Ovary (tissue), 9 donors: ENCODE results near the gene IL17B. TPM values are rescaled to one million over a fixed set of nuclear protein-coding genes. Genes with fewer than 3 reads are reported as not detected.

ENCODE experiments used
- DNase-seq, 5 donors: peaks; one replicate each; pipeline ENCODE4 v3.0.0-alpha.2; 2019 to 2020
- H3K27ac ChIP-seq, 2 donors: fragments of 200-600 bp; one replicate each; pipeline versions ENCODE4 v1.5.1 to v1.8.0; 2019 to 2022
- H3K27me3 ChIP-seq: fragments of 200-600 bp; one replicate; pipeline ENCODE4 v1.8.0; 2022
- H3K36me3 ChIP-seq: fragments of 200-600 bp; sonication (generic); one replicate; pipeline ENCODE4 v1.5.1; 2019
- H3K4me1 ChIP-seq: one replicate; pipeline ENCODE4 v1.8.1; 2013; ENCODE audit warnings: mild to moderate bottlenecking, moderate library complexity; ENCODE audit not compliant: insufficient read depth
- H3K4me3 ChIP-seq: fragments of 200-600 bp; sonication (generic); one replicate; pipeline ENCODE4 v1.5.1; 2017
- H3K9me3 ChIP-seq, 2 donors: fragments of 200-600 bp in 1 of 2; sonication (generic) in 1 of 2; one replicate each; pipeline versions ENCODE4 v1.5.1 to v1.8.1; 2013 to 2019; ENCODE audit warnings: mild to moderate bottlenecking in 1 of 2, moderate library complexity in 1 of 2
- EP300 ChIP-seq: sonication (generic); formaldehyde crosslinking; IDR thresholded peaks from one replicate; pipeline ENCODE4 v1.6.1; 2017; ENCODE audit warnings: antibody characterized with exemption
- POLR2A ChIP-seq: fragments of 450-650 bp; IDR thresholded peaks from one replicate; pipeline ENCODE4 v1.6.1; 2017; ENCODE audit warnings: antibody characterized with exemption, mild to moderate bottlenecking, moderate library complexity
- WGBS, 3 donors: extraction: QIAGEN DNeasy Blood & Tissue Kit in 1 of 3; methylation state at CpG; one replicate each; pipeline versions ENCODE4 v1.1.5 to v1.1.7; 2013 to 2017; 5-methylcytosine and 5-hydroxymethylcytosine counted together
- intact Hi-C, 4 donors: fragments of 100-400 bp; cut with DNase I; formaldehyde crosslinking; loops; one replicate each; pipeline versions ENCODE4 v1.11.0 to v1.15.1; 2022 to 2023
- polyA plus RNA-seq, 2 donors: library from polyadenylated mRNA; stranded (reverse); fragments of 200-250 nt in 1 of 2; fragments of 350-450 nt in 1 of 2; fragmentation: Illumina TruSeq in 1 of 2; extraction: RNeasy Lipid Tissue Mini Kit (QIAGEN cat#74804) in 1 of 2; gene quantifications; one replicate each; pipeline ENCODE4 v1.2.3, GENCODE V29; 2013 to 2014
- total RNA-seq, 7 donors: library from RNA; depleted of rRNA in 2 of 7; stranded (reverse); fragments of >200 nt in 2 of 7; fragmentation: NEBNext Ultra II Directional in 3 of 7; extraction: Animal tissue kit (Norgen Biotek cat#: 25700) in 3 of 7; gene quantifications; one replicate each; pipeline versions ENCODE4 v1.1.0 to v1.2.4, GENCODE V29; 2016 to 2023
- TF ChIP-seq, protein P1 (sequence below), 3 donors: fragments of 450-650 bp in 2 of 3; fragments of 200-600 bp in 1 of 3; IDR thresholded peaks; one replicate each; pipeline versions ENCODE4 v1.5.1 to v1.8.0; 2016 to 2022; ENCODE audit warnings: antibody characterized with exemption in 3 of 3, mild to moderate bottlenecking in 1 of 3
- donor health status: DM: no; HTN: no; CAD: no; lungs with moderate emphysema.
- donor health status: DM: no; HTN: no; CAD: no.
- donor health status: Bipolar disorder and iron deficiency.
- donor health status: DM: yes; HTN: yes; CAD: no.
- donor health status: DM: no; HTN: no; CAD: no.
- donor health status: DM: yes; HTN: yes; CAD: no.

IL17B gene
- total and polyA plus RNA-seq, 9 donors = 0.47 to 1.7 (median 0.54) TPM; not detected in 6

DNA sequence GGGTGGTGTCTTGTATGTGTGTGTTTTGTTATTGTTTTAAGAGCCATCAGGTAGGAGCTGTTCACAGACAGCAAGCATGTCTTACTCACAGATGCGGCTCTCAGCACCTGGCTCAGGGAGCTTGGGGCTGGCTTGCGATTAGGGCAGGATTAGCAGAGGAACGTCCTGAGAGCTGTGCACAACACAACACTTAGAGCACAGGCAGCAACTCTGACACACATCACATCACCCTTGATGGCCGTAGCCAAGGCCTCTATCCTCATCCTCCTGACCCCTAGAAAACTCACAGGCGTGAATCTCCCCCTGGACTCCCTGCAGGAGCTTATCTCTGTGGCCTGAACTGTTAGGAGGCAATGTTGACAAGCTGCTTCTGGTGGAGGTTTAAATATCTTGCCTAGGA is 7.1 kb upstream of the IL17B start:
- TF ChIP-seq EP300 (no peak), POLR2A (no peak)
- TF ChIP-seq, protein P1, sequence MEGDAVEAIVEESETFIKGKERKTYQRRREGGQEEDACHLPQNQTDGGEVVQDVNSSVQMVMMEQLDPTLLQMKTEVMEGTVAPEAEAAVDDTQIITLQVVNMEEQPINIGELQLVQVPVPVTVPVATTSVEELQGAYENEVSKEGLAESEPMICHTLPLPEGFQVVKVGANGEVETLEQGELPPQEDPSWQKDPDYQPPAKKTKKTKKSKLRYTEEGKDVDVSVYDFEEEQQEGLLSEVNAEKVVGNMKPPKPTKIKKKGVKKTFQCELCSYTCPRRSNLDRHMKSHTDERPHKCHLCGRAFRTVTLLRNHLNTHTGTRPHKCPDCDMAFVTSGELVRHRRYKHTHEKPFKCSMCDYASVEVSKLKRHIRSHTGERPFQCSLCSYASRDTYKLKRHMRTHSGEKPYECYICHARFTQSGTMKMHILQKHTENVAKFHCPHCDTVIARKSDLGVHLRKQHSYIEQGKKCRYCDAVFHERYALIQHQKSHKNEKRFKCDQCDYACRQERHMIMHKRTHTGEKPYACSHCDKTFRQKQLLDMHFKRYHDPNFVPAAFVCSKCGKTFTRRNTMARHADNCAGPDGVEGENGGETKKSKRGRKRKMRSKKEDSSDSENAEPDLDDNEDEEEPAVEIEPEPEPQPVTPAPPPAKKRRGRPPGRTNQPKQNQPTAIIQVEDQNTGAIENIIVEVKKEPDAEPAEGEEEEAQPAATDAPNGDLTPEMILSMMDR (IDR thresholded peaks at IDR 0.05) = no peak
- intact Hi-C loops = loop anchor here in 1 of 4 donors (2.0 kb wide), 1 partner anchor 19 kb away; no protein-coding TSS in a partner anchor
- DNase-seq = peak in 1 of 5 donors; percentile 28

DNA sequence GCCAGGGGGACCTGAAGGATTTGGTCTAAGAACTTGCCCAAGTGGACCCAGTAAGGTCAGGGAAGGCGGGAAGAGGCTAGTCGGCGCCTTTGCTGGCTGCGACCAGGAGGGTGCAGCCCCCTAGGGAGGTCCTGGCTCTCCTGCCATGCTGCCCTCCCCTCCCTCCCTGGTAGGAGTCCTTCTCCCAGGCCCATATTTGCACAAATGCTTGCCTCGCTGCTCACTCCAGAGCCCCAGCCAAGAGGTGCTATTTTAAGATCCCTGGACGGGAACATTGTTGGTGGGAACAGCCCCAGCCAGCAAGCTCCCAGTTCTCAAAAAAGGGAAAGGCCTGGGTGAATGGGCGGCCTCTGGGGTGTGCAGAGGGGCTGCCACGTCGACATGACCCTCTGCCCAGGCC is 4.3 kb upstream of the IL17B start:
- H3K27ac ChIP-seq = peak overlapping the region; percentile 39 to 58
- DNase-seq = peak in 4 of 5 donors; percentile 52 to 66 (median 58)
- no peaks in the 10 kb centered on the region for H3K27me3 ChIP-seq
- H3K4me3 ChIP-seq = no peak overlapping the region
- peaks cover 49% of the 10 kb centered on the region for H3K4me1 ChIP-seq
- H3K9me3 ChIP-seq = no peaks in the 10 kb centered on the region
- intact Hi-C loops = loop anchor here (2.0 to 5.0 kb wide), 4 partner anchors 39 to 169 kb away; partner anchors contain the start of gene CSNK1A1 (in 1 of the 4)
- TF ChIP-seq POLR2A = no peak
- TF ChIP-seq EP300 = no peak
- TF ChIP-seq, protein P1 (IDR thresholded peaks at IDR 0.05) = no peak
- 11 to 28% (median 25%) methylated on average over 9 of the region's 9 CpGs for WGBS, 3 donors
- H3K36me3 ChIP-seq = no peaks in the 10 kb centered on the region

More for the DNA sequence above, 7.1 kb upstream of the IL17B start:
- Histone ChIP-seq H3K4me1 (peaks cover 44% of the 10 kb centered on the region), H3K27ac (peak overlapping the region; percentile 59 to 87), H3K36me3 (no peaks in the 10 kb centered on the region), H3K9me3 (no peaks in the 10 kb centered on the region), H3K4me3 (no peak overlapping the region), H3K27me3 (no peaks in the 10 kb centered on the region)
- 22 to 26% (median 24%) methylated on average over 5 of the region's 5 CpGs for WGBS, 3 donors

DNA sequence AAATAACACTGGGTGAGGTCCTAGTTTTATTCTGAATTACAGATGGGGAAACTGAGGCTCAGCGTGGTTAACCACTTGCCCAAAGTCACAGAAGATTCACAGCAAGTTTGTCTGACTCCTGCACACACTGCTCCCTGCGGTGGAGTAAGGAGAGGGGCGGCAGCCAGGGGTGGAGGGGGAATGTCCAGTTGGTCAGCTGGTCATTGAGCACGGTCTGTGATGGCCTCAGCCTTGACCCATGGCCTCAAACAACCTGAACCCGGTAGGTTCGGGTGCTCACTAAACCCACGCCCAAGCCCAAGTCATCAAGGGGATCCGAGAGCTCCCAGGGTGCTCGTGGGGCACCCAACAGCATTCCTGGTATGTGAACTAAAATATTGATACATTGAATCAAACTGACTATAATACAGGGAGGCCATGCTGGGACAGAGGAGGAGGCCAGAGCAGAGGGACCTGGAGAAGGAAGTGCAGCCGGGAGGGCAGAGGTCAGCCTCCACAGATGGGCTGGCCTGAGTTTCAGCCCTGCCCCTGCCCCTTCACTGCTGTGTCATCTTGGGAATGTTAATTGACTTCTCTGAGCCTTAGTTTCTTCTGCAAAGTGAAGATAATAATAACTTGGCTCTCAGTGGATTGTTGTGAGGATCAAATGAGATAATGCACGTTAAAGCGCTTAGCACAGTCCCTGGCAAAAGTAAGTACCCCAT is 3.6 kb upstream of the IL17B start:
- no peaks in the 10 kb centered on the region for H3K36me3 ChIP-seq
- H3K27me3 ChIP-seq = no peaks in the 10 kb centered on the region
- no peak overlapping the region for H3K4me3 ChIP-seq
- no peaks in the 10 kb centered on the region for H3K9me3 ChIP-seq
- peak overlapping the region; percentile 39 to 58 for H3K27ac ChIP-seq
- peak in 3 of 5 donors; percentile 21 to 61 (median 48) for DNase-seq
- TF ChIP-seq POLR2A = no peak
- TF ChIP-seq EP300 = no peak
- TF ChIP-seq, protein P1 (IDR thresholded peaks at IDR 0.05) = no peak
- 44 to 52% (median 44%) methylated on average over 12 of the region's 12 CpGs for WGBS, 3 donors
- intact Hi-C loops = loop anchor here (2.0 to 5.0 kb wide), 4 partner anchors 40 to 170 kb away; partner anchors contain the start of gene CSNK1A1 (in 1 of the 4)
- peaks cover 50% of the 10 kb centered on the region for H3K4me1 ChIP-seq

DNA sequence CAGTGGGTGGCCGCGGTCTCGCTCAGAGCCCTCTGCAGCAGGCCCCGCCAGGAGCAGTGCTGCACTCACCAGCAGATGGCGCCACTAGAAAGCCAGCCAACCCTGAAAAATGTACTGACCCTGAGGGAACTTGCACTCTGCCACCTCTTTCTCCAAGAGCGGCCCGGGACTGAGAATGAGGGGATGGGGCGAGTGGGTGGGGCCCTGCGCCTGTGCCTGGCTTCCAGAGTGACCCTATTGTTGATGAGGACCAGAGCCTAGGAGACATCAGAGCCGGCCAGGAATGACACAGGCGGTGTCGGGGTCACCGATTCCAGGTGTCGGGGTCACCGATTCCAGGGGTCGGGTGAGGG is 2.9 kb upstream of the IL17B start:
- WGBS, 3 donors = 16 to 28% (median 18%) methylated on average over 15 to 16 of the region's 16 CpGs
- peak overlapping the region in 1 of 2 donors; percentile 58 for H3K27ac ChIP-seq
- no peaks in the 10 kb centered on the region for H3K9me3 ChIP-seq
- intact Hi-C loops = loop anchor here (2.0 to 5.0 kb wide), 4 partner anchors 40 to 170 kb away; partner anchors contain the start of gene CSNK1A1 (in 1 of the 4)
- peak overlapping the region; percentile 13 for H3K4me3 ChIP-seq
- TF ChIP-seq, protein P1 (IDR thresholded peaks at IDR 0.05) = peak; percentile 70 to 94 (median 91)
- no peak for TF ChIP-seq EP300
- peaks cover 48% of the 10 kb centered on the region for H3K4me1 ChIP-seq
- peak; percentile 78 to 91 (median 89) for DNase-seq
- H3K27me3 ChIP-seq = no peaks in the 10 kb centered on the region
- no peaks in the 10 kb centered on the region for H3K36me3 ChIP-seq
